ENCODE data around the gene PMP22. TPM values are rescaled to one million over a fixed set of nuclear protein-coding genes. Genes with fewer than 3 reads are reported as not detected.
A peak's percentile ranks its signal among the peaks of the same experiment; 100 is the strongest.

The PMP22 gene
- total and polyA plus RNA-seq, 2 of the 13 experiments (the other 11 are each of a cell fraction or from before 2014, with no cell fraction given): 5.7 to 6.2 TPM

DNA sequence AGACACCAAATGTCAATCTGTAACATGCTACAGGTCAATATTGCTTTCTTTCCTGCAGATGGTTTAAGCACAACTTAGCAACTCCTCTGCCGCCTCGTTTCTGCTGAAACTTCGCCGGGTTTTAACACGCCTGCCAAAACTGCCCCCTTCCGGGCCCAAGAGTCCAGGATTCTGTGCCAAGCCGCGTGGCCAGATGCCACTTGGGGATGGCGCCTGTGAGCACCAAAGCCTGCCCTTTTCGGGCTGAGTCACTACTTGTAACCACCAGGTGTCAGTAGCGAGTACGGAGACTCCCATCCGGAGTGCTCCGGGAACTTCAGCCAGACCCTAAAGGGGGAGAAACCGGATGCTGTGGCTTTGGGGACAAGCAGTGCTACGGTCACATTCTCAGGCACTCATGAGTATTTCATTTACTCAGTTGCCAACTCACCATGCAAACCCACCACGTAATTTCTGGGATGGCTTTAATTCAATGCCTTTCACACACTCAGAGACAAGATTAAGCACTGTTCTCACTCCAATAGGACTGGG is 7.8 kb downstream of the PMP22 start (continued):
- TF ChIP-seq ETV5 (CRISPR knock-in tag; IDR thresholded peaks at IDR 0.05; ENCODE audit: borderline replicate concordance): peak; percentile 41; the same call in 1 of the 2 replicates
- no peak for TF ChIP-seq SCMH1 (CRISPR knock-in tag; IDR thresholded peaks at IDR 0.05; ENCODE audit: borderline replicate concordance)
- TF ChIP-seq, protein P1, sequence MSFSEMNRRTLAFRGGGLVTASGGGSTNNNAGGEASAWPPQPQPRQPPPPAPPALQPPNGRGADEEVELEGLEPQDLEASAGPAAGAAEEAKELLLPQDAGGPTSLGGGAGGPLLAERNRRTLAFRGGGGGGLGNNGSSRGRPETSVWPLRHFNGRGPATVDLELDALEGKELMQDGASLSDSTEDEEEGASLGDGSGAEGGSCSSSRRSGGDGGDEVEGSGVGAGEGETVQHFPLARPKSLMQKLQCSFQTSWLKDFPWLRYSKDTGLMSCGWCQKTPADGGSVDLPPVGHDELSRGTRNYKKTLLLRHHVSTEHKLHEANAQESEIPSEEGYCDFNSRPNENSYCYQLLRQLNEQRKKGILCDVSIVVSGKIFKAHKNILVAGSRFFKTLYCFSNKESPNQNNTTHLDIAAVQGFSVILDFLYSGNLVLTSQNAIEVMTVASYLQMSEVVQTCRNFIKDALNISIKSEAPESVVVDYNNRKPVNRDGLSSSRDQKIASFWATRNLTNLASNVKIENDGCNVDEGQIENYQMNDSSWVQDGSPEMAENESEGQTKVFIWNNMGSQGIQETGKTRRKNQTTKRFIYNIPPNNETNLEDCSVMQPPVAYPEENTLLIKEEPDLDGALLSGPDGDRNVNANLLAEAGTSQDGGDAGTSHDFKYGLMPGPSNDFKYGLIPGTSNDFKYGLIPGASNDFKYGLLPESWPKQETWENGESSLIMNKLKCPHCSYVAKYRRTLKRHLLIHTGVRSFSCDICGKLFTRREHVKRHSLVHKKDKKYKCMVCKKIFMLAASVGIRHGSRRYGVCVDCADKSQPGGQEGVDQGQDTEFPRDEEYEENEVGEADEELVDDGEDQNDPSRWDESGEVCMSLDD (CRISPR knock-in tag; IDR thresholded peaks at IDR 0.05; ENCODE audit: borderline replicate concordance): 0 out of 2 replicates have a peak, but pooled peaks have one; percentile 34
- no peak for TF ChIP-seq ZNF562 (CRISPR knock-in tag; IDR thresholded peaks at IDR 0.05; ENCODE audit: borderline replicate concordance)
- TF ChIP-seq NFIB (CRISPR knock-in tag; IDR thresholded peaks at IDR 0.05; ENCODE audit: borderline replicate concordance): no peak
- TF ChIP-seq, protein P2, sequence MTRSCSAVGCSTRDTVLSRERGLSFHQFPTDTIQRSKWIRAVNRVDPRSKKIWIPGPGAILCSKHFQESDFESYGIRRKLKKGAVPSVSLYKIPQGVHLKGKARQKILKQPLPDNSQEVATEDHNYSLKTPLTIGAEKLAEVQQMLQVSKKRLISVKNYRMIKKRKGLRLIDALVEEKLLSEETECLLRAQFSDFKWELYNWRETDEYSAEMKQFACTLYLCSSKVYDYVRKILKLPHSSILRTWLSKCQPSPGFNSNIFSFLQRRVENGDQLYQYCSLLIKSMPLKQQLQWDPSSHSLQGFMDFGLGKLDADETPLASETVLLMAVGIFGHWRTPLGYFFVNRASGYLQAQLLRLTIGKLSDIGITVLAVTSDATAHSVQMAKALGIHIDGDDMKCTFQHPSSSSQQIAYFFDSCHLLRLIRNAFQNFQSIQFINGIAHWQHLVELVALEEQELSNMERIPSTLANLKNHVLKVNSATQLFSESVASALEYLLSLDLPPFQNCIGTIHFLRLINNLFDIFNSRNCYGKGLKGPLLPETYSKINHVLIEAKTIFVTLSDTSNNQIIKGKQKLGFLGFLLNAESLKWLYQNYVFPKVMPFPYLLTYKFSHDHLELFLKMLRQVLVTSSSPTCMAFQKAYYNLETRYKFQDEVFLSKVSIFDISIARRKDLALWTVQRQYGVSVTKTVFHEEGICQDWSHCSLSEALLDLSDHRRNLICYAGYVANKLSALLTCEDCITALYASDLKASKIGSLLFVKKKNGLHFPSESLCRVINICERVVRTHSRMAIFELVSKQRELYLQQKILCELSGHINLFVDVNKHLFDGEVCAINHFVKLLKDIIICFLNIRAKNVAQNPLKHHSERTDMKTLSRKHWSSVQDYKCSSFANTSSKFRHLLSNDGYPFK (CRISPR knock-in tag; IDR thresholded peaks at IDR 0.05; ENCODE audit: borderline replicate concordance): peak; percentile 44; the same call in 1 of the 2 replicates
- TF ChIP-seq, protein P3, sequence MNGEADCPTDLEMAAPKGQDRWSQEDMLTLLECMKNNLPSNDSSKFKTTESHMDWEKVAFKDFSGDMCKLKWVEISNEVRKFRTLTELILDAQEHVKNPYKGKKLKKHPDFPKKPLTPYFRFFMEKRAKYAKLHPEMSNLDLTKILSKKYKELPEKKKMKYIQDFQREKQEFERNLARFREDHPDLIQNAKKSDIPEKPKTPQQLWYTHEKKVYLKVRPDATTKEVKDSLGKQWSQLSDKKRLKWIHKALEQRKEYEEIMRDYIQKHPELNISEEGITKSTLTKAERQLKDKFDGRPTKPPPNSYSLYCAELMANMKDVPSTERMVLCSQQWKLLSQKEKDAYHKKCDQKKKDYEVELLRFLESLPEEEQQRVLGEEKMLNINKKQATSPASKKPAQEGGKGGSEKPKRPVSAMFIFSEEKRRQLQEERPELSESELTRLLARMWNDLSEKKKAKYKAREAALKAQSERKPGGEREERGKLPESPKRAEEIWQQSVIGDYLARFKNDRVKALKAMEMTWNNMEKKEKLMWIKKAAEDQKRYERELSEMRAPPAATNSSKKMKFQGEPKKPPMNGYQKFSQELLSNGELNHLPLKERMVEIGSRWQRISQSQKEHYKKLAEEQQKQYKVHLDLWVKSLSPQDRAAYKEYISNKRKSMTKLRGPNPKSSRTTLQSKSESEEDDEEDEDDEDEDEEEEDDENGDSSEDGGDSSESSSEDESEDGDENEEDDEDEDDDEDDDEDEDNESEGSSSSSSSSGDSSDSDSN (CRISPR knock-in tag; IDR thresholded peaks at IDR 0.05): peak; percentile 34; the same call in 1 of the 2 replicates
- TF ChIP-seq, protein P4, sequence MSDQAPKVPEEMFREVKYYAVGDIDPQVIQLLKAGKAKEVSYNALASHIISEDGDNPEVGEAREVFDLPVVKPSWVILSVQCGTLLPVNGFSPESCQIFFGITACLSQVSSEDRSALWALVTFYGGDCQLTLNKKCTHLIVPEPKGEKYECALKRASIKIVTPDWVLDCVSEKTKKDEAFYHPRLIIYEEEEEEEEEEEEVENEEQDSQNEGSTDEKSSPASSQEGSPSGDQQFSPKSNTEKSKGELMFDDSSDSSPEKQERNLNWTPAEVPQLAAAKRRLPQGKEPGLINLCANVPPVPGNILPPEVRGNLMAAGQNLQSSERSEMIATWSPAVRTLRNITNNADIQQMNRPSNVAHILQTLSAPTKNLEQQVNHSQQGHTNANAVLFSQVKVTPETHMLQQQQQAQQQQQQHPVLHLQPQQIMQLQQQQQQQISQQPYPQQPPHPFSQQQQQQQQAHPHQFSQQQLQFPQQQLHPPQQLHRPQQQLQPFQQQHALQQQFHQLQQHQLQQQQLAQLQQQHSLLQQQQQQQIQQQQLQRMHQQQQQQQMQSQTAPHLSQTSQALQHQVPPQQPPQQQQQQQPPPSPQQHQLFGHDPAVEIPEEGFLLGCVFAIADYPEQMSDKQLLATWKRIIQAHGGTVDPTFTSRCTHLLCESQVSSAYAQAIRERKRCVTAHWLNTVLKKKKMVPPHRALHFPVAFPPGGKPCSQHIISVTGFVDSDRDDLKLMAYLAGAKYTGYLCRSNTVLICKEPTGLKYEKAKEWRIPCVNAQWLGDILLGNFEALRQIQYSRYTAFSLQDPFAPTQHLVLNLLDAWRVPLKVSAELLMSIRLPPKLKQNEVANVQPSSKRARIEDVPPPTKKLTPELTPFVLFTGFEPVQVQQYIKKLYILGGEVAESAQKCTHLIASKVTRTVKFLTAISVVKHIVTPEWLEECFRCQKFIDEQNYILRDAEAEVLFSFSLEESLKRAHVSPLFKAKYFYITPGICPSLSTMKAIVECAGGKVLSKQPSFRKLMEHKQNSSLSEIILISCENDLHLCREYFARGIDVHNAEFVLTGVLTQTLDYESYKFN (CRISPR knock-in tag; conservative IDR thresholded peaks at IDR 0.05): no peak
- TF ChIP-seq, protein P5, sequence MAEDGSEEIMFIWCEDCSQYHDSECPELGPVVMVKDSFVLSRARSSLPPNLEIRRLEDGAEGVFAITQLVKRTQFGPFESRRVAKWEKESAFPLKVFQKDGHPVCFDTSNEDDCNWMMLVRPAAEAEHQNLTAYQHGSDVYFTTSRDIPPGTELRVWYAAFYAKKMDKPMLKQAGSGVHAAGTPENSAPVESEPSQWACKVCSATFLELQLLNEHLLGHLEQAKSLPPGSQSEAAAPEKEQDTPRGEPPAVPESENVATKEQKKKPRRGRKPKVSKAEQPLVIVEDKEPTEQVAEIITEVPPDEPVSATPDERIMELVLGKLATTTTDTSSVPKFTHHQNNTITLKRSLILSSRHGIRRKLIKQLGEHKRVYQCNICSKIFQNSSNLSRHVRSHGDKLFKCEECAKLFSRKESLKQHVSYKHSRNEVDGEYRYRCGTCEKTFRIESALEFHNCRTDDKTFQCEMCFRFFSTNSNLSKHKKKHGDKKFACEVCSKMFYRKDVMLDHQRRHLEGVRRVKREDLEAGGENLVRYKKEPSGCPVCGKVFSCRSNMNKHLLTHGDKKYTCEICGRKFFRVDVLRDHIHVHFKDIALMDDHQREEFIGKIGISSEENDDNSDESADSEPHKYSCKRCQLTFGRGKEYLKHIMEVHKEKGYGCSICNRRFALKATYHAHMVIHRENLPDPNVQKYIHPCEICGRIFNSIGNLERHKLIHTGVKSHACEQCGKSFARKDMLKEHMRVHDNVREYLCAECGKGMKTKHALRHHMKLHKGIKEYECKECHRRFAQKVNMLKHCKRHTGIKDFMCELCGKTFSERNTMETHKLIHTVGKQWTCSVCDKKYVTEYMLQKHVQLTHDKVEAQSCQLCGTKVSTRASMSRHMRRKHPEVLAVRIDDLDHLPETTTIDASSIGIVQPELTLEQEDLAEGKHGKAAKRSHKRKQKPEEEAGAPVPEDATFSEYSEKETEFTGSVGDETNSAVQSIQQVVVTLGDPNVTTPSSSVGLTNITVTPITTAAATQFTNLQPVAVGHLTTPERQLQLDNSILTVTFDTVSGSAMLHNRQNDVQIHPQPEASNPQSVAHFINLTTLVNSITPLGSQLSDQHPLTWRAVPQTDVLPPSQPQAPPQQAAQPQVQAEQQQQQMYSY (CRISPR knock-in tag; IDR thresholded peaks at IDR 0.05): peak; percentile 65; the same call in 1 of the 2 replicates
- TF ChIP-seq TOPORS (CRISPR knock-in tag; IDR thresholded peaks at IDR 0.05): no peak
- TF ChIP-seq ZNF619 (CRISPR knock-in tag; IDR thresholded peaks at IDR 0.05): 0 out of 2 replicates have a peak, but pooled peaks have one; percentile 28
- TF ChIP-seq ZNF772 (CRISPR knock-in tag; IDR thresholded peaks at IDR 0.05): peak; percentile 37; the same call in 1 of the 2 replicates

Data from HepG2 (cell line).